Fibroblast of the conjunctiva (primary cell): ENCODE data around the gene PHKG1.
"Not testable (repeated sequence)": the region's sequence is repeated elsewhere in the genome, so short reads cannot be mapped to it uniquely, and the experiment has no call there.

ENCODE experiments used
- DNase-seq: peaks from one replicate; pipeline ENCODE4 v3.0.0-alpha.2; 2010; ENCODE audit warnings: low read depth

Gene PHKG1

DNA sequence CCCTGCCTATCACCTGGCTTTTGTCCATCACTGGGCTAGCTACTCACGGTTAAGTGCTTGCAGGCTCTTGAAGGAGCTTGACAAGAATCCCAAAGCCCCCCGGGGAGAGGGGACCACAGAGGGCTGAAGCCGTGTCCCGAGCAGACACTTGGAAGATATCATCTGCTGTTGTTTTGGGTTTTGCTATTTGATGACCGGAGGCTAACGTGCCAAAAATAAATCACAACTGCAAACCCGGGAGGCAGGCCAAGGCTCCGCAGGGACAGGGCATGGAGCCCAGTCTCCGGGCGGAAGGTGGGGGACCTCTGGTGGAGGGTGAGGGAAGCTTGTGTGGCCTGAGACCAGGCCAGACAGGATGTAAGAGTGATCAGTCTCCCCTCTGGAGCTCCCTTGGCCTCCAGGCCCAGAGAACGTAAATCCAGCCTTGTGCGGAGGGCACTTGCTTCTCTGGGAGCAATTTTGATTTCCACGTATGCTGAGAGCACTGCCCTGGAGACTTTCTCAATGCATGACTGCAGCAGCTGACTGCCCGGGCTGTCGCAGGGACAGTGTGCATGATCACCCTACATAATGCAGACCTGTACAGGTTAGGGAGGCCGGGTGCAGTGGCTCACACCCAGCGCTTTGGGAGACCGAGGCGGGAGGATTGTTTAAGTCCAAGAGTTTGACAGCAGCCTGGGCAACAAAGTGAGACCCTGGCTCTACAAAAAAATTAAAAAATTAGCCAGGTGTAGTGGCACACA is at the start of gene PHKG1:
Gene PHKG1, minus strand, starts transcription at position 164 of the 743 bp plus-strand sequence. CDS start 4,011 bp downstream, outside the sequence.
- DNase-seq: peak; percentile 82

DNA sequence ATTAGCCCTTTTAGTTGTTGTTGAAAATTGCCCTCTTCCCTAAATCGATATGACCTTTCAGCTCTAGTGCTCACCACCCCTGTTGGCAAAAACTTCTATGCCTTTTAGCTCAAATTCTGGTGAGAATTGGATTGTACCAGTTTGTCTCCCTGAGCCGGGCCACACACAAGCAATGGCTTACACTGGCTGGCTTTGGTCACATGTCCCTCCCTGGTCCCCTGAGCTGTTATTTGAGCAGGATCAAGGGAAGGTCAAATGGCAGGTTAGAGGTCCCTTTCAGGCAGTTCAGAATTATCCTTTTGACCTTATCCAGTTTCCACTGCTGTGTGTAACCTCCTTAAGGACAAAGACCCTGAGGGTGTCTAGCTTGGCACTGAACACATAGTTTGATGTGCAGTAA is 38.3 kb upstream of the PHKG1 start:
- DNase-seq: not testable (repeated sequence)

DNA sequence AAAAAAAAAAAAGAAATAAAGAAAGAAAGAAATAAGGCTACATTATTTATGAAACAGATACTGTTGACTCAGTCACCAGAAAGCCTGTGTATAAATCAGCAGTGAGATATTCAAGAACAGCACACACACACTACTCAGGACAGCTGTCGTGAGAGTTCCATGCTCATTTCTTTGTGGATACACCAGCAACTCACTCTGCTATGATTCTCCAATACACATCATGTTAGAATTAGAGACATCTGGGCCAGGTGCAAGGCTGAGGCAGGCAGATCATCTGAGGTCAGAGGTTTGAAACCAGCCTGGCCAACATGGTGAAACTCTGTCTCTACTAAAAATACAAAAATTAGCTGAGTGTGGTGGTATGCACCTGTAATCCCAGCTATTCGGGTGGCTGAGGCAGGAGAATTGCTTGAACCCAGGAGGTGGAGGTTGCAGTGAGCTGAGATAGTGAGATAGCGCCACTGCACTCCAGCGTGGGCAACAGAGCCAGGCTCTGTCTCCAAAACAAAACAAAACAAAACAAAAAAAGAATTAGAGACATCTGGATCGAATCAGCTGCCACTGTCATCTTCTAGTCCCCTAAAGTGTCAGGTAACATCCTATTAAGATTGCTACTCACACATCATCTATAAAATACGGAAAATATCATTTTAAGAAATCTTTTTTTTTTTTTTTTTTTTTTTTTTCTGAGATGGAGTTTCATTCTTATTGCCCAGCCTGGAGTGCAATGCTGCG is 34.7 kb upstream of the PHKG1 start:
- no peak for DNase-seq

DNA sequence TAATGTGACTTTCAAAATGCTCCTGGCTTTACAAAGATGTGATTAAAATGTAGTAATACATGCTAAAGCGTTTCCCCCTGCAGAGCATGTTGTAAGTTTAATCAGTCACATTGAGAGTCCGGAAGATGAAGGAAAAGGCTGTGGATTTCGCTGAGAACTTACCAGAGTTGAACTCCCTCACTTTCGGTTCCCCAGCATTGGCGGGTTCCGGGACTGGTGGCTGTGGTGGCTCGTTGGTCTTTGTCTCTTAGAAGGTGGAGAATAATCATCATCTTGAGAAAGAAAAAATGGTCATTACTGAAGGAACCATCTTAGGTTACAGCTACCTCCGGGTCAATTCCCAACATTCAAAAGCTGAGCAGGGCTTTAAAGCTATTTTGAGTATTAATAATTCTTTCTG is 33.1 kb upstream of the PHKG1 start:
- no peak for DNase-seq

DNA sequence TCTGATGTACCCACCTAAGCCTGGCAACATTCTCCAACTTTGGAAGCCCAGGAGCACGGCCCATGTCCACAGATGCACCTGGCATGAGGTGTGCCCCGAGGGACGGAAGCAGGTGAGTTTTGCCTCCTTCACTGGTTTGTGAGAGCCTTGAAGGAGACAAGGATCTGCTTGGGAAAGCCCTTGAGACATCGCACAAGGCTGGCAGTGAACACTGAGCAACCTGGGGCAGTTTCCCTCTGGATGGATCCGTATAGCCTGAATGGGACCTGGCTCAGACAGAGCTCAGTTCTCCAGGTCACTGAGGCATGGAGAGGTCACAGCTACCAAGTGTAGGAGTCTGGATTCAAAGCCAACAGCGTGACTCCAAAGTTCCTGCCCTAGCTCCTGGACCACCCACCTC is 32.2 kb upstream of the PHKG1 start:
- DNase-seq: no peak

DNA sequence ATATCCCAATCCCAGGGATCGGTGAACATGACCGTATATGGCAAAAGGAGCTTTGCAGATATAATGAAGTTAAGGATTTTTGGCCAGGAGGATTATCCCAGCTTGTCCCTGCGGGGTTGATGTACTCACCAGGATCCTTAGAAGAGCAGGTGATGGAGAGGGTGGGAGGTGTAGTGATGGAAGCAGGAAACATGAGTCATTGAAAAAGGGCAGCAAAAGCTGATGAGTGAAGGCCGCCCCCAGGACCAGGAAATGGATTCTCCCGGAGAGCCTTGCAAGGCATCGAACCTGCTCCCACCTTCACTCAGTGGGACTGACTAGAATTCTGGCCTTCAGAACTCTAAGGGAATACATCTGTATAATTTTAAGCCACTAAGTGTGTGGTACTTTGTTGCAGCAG is 28.7 kb upstream of the PHKG1 start:
- no peak for DNase-seq

DNA sequence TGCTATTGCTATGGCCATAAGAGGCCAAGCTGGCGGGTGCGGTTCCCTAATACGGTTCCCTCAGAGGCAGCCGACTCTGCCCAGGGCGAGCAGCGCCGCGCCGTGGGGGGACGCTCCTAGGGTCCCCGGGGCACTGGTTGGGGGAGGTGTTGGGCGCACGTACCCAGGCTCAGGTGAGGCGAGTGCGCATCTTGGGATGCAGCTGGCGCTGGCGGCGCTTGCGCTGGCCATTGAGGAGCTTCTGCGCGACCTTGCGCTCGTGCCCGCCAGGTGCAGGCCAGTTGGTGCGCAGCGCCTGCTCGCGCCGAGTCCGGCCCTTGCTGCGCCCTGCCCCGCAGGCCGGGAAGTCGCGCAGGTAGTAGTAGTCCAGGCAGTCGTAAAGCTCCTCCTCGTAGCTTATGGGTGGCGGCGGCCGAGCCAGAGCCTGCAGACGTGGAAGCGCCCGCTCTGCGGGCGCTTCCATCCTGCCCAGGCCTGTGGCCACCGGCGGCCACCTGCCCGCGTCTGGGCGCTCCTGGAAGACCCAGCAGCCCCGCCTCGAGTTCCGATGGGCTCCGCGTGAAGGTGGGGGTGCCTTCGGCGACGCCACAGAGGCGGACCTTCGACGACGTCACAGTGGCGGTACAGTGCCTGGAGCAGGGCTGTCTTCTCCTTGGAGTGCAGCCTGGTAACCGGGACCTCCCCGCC is 23.2 kb upstream of the PHKG1 start, which contains the start of gene NUPR2:
Gene NUPR2, minus strand, starts transcription at position 566 of the 687 bp plus-strand sequence. Its CDS starts 103 bp downstream, at position 463.
- DNase-seq: no peak

DNA sequence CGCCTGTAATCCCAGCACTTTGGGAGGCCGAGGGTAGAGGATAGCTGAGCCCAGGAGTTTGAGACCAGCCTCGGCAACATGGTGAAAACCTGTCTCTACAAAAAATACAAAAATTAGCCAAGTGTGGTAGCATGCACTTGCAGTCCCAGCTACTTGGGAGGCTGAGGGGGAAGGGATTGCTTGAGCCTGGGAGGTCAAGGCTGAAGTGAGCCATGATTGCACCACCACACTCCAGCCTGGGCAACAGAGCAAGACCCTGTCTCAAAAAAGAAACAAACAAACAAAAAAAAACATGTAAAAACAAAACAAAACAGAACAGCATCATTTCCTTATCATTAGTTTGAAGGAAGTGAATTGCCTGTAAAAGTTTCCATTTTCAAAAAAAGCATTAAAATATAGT is 19.5 kb upstream of the PHKG1 start:
- DNase-seq: not testable (repeated sequence)

DNA sequence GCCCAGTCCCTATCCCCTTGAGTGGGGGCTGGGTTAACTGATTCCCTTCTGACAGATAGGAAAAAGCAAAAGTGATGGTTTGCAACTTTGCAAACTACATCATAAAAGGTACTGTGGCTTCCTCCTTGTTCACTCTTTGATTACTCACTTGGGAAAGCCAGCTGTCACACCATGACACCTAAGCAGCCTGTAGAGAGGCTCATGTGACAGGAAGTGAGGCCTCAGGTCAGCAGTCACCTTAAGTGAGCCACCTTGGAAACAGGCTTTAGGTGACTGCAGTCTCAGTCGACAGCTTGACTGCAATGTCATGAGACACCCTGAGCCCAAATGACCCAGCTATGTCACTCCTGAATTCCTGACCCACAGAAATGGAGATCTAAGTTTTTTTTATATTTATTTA is 17.9 kb upstream of the PHKG1 start:
- no peak for DNase-seq

DNA sequence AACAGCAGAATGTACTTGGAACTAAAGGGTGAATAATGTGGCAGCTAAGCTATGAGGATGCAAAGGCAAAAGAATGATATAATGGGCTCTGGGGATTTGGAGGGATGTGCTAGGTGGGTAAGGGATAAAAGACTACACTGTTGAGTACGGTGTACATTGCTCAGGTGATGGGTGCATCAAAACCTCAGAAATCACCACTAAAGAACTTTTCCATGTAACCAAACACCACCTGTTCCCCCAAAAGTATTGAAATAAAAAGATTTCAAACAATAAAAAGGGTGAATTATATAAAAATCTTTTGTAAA is 15.2 kb upstream of the PHKG1 start:
- DNase-seq: no peak

DNA sequence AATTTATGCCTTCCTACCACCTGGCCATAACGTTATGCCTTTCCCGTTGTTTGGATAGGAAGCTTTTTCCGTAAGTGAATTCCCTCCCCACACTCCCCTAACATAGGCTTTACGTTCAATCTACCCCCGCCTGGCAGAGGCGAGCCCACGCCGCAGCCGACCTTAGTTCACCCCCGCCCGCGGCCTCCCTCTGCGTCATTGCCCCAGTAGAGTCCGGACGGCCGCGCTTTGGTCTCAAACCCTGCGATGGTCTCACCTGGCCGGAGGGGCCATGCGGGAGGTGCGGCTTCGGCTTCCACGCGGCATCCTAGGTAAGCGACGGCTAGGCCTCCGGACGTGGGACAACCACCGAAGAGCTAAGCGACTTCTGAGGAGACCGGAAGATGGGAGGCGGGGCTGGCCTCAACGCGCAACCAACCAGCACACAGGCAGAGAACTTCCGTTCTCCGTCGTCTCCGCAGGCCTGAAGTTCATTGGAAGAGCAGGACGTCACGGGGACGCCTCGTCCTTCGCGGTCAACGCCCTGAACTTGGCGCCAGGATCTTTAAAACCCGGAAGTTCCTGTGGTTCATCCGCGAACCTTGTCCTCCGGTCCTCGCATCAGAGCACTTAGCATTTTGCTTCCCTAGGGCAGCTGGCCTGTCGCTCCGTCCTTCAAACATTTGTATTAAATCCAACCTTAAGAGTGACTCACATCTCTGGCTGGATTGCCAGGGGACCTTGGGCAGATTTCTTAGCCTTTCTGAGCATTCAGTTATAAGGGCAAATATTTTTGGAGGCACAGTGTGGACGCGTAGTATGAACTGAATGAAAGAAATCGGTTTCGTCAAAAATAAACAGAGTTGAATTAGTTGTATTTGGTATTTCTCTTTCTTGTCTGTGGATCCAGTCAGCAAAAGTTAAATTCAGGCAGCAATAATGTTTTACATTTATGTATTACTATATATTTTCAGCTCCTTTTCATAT is 13.6 kb upstream of the PHKG1 start, which contains the start of gene CHCHD2:
Gene CHCHD2, minus strand, starts transcription at position 369 of the 966 bp plus-strand sequence. Its CDS starts 63 bp downstream, at position 306.
- DNase-seq: peak; percentile 97

DNA sequence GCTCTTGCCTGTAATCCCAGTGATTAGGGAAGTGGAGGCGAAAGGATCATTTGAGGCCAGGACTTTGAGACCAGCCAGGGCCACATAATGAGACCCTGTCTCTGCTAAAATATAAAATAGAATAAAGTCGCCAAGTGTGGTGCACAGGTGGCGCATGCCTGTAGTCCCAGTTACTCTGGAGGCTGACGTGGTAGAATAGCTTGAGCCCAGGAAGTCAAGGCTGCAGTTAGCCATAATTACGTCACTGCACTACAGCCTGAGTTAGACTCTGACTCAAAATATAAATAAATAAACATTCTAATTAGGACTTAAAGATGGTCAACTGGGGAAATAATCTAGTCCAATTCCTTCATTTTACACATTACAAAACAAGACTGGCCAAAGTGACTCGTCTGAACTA is 12.8 kb upstream of the PHKG1 start:
- DNase-seq: peak; percentile 40

DNA sequence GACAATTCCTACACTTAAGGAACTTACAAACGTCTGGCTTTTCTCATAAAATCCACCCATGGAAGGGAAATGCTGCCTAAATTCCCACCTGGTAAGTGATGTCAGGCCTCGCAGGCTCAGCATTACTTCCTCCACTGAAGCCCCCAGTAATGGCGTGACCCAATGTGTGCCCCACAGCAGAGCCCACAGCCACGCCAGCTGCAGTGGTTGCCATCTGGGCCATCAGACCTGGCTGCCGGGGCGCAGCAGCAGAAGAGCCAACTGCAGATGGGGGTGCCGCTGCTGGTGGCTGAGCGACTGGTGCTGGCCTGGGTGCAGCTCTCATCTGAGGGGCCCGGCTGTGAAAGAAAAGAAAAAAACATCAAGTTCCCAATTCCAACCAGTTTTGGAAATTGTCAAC is 11.4 kb upstream of the PHKG1 start:
- DNase-seq: not testable (repeated sequence)

DNA sequence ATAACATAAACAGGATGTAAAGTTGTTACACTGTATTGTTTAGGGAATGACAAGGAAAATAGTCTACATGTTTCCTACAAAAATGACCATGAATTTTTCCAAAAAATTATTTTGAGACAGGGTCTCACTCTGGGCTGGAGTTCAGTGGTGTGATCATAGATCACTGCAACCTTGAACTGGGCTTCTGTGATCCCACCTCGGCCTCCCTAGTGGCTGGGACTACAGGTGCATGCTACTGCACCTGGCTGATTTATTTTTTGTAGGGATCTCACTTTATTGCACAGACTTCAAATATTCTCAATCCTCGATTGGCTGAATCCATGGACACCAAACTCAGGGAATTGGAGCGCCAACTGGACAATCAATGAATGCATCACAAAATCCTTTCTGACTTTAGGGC is 6.9 kb upstream of the PHKG1 start:
- no peak for DNase-seq

DNA sequence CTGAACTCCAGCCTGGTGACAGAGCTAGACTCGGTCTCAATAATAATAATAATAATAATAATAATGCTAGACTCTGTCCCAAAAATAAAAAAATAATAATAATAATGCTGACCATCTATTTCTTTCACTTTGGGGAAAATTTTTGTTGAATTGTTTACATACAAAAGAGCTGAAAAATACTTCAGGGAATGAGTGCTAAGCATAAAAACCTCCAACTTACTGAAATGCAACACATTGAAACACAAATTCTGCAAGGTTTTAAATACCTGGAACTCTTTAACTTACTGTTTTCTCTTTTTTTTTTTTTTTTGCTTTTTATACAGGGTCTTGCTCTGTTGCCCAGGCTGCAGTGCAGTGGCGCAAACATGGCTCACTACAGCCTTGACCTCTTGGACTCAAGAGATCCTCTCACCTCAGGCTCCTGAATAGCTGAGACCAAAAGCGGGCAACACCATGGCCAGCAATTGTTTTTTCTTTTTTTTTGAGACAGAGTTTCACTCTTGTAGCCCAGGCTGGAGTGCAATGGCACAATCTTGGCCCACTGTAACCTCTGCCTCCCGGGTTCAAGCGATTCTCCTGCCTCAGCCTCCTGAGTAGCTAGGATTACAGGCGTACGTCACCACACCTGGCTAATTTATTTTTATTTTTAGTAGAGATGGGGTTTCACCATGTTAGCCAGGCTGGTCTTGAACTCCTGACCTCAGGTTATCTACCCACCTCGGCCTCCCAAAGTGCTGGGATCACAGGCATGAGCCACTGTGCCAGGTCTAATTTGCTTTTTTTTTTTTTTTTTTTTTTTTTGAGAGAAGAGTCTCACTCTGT is 5.6 kb upstream of the PHKG1 start:
- DNase-seq: not testable (repeated sequence)

DNA sequence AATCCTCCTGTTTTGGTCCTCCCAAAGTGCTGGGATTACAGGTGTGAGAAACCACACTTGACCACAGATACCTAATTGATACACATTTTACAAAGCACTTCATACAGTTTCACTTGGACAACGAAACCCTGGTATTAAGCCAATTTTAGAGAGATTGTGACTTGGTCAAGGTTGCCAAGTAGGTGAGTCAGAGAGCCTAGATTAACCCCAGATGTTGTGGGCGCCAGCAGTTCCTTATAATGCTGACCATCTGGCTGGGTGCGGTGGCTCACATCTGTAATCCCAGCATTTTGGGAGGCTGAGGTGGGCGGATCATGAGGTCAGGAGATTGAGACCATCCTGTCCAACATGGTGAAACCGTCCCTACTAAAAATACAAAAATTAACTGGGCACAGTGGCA is 4.9 kb upstream of the PHKG1 start:
- DNase-seq: peak; percentile 93

DNA sequence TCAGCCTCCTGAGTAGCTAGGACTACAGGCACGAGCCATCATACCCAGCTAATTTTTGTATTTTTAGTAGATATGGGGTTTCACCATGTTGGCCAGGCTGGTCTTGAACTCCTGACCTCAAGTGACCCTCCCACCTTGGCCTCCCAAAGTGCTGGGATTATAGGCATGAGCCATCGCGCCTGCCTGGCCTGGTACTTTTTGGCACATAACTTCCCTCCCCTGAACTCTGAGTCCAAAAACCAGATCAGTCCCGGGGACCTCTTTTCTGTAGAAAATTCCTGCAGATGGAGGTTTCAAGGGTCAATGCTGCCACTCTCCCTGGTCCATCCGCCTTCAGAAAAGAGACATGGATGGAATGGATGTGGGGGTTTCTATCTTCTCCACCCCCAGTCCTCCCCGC is 364 bp downstream of the PHKG1 start:
- DNase-seq: not testable (repeated sequence)

DNA sequence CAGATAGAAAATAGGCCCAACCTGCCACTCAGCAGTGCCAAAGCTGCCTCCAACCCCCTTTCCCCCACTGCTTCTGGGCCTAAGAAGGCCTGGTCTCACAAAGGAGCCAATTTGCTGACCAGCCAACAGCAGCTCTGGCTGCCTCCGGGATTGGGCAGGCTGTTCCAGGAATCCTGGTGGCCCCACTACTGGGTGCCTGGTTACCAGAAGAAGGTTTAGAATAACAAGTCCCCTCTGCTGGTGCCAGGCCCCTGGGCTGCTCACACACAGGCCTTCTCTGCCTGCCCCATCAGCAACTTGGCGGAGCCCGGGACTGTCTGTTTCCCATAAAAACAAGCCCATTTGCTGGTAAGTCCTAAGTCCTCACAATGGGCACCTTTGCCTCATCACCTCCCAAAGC is 1.2 kb downstream of the PHKG1 start:
- DNase-seq: peak; percentile 63

DNA sequence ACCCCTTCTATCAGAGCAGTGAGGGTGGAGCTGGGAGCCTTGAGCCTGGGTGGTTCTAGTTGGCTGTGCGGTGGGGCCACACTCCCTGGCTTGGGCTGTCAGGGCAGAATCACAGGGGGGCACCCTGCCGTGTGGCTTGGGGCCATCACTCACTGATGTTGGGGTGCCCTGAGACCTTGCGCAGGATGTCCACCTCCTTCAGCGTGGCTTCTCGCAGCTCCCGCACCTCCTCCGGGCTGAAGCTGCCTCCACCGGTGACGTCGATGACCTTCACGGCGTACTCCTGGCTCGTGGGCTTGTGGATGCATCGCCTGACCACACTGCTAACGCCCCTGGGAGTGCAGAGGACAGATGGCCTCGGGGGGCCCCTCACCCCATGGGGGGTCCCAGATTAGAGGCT is 5.3 kb downstream of the PHKG1 start:
- DNase-seq: no peak

DNA sequence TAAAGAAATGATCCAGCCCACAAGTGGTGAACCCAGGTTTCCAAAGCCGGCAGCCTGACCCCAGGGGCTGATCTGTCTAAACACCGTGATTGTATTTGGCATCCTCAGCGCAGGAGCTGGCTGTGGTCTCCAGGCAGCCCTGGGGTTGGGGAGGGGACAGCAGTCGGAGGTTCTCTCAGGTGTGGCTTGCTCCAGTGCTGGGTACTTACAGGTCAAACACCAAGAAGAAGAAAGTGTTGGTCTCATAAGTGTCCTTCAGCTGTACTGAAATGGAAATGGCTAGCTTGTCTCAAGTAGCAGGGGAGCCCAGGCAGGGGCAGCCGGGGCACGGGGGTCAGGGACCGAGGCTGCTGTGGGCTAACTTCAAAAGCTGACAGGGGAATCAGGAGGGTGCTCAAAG is 6.0 kb downstream of the PHKG1 start:
- DNase-seq: no peak
